GM19035 (cell line): ENCODE results near the gene HAUS7.

Experiments
- ATAC-seq: cut with Tn5 transposase; IDR thresholded peaks from one replicate; pipeline ENCODE4 v1.9.1; 2021; ENCODE audit not compliant: unreplicated experiment

HAUS7 gene

DNA sequence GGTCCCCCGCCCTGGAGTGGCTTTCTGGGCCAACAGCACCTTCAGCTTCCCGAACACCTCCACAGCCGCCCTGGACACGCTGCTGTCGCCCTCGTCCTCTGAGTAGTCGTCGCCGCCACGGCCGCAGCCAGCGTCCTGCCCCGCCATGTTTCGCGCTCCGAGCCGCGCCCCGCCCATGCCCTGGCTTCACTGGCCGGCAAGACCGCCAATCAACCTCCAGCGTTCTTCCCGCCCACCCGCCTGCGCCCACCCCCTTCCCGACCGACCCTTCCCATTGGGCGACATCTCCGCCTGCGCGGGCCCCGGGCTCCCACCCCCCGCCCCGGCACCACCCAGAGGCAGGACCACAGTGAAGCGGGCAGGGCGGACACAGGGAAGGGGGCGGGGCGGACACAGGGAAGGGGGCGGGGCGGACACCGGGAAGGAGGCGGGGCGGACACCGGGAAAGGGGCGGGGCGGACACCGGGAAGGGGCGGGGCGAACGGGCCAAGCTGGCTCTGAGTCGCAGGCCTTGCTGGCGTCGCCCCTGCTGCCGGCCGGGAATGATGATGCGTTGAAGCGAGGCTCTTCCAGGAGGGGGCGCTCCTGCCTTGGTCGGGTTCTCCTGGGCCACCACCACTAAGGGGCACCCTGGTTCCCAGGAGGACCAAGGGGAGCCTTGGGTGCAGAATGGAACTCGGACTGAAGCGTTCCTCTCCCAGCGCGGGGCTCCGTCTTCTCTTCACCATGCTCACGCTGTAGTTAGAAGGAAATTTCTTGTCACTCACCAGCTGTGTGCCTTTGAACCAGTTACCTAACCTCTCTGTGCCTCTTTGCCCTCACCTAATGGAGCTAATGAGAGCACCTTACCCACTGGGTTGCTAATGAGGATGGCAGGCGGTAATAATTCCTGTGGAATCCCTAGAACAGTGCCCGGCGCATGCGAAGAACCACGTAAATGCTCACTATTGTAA, at the start of gene HAUS7:
HAUS7 (minus strand) TSS at position 166 of the 953 bp plus-strand sequence; CDS start at position 147, 19 bp downstream.
- peak; percentile 79 for ATAC-seq

DNA sequence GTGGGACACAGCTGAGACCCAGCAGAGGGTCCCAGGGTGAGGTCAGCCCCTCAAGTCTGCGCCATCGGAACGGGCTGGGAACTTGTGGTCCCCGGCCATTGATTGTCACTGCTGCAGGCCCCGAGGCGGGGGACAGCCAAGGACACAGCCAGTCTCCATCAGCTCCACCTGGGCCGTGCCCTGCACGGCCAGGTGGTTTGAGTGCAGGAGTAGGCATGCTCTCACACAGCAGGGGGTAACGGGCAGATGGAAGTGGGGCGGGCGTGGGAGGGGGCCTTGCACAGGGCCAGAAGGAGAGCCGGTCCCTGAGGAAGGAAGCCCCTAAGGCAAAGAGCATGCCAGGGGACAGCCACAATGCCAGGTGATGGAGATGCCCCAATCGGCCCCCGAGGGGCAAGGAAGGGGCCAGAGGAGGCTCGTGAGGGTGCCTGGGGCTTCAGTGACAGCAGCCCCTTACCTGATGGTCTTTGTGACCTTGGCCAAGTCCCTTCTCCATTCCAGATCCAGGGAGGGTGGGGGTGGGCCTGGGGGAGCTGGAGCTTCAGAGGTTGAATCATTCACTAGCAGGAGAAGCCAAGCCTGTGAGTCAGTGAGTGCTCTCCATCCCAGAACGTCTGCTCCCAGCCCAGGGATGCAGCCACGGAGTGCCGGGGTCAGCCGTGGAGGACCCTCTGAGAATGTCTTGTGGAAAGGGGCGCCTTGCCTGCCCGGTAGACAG, 49.4 kb upstream of the HAUS7 start:
- no peak for ATAC-seq

DNA sequence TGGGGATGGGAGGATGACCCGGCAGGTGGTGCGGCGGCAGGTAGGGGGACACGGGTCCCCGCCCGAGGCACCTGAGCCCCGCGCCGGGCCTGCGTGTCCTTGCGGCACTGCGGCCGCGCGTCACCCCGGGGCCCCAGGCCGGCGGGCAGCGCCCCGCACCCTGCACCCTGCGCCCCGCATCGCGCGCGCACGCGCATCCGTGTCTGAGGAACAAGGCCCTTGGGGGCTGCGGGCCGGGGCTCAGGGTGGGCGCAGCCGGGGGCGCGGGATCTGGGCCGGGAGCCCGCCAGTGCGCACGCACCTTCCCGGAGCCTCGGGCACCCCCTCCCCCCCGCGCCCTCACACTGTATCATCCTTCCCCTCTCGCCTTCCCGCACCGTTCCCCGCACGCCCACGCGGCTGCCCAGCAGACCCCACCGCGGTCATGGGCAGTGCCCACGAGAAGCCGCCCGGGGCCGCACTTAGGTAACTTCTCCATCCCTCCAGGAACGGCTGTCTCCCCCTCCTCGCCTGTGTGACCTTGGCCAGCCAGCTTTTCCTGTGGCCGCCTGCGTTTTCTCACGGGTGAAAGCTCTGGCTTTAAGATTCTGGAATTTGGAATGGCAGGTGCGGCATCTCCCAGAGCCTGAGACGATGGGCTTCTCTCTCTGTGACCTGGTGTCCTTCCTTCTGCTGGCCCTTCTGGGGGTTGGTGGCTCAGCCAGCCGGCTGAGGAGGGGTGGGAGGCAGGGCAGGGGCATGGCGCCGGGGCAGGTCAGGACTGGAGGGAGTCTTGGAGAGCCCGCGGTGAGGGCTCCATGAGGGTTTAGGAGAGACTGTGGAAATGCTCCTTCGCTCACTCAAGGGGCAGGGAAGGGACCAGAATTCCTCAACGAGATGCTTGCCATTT, 47.8 kb upstream of the HAUS7 start:
- no peak for ATAC-seq

DNA sequence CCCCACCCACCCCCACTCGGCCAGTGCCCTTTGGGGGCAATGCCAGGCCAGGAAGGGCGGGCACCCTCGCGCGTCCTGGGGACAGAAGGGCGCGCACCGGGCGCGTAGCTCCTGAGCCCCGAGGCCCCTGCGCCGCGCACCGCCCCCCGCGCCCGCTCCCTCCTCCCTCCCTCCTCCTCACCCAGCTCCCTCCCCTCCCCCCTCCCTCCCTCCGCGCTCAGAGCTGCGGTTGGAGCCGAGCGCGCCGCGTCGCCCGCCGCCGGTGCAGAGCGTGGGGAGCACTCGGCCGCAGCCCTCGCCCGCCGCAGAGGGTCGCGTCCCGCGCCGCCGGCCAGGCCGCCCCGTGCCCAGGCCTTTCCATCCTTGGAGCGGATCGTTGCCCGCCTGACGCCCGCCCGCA, 47.0 kb upstream of the HAUS7 start, which contains the start of gene ATP2B3:
ATP2B3 (plus strand) TSS at position 220 of the 400 bp plus-strand sequence. CDS start 18,606 bp downstream, outside the sequence.
- ATAC-seq = no peak

DNA sequence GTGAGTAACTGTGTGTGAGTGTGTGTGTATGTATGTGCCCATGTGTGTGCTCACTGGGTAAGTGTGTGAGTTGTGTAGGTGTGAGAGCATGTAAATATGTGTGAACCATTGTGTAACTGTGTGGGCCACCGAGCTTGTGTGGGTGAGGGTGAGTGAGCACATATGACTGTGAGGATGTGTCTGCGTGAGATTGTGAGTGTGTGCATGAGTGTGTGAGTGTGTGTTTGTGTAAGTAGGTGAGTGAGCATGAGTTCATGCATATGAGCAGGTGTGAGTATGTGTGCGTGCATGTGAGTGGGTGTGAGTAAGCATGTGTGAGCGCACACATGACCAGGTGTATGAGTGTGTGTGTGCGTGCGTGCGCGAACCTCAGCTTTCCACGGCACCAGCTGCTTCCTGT, 45.7 kb upstream of the HAUS7 start:
- no peak for ATAC-seq

DNA sequence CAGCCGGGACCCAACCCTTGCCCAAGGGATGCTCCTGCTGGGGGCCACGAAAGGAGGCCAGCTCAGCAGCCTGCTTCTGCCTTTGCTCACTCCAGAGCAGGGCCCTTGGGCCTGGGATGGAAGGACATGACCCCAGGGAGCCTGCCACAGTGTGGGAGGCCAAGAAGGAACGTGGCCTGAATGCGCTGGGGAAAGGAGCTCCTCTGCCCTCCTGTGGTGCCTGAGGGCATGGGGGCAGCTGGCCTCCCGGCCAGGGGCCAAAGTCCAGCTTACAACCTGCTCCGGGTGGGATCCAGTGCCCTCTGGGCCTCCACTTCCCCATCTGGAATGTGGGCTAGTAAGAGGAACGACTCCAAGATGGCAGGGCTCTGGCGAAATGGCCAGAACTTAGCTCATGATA, 45.1 kb upstream of the HAUS7 start:
- ATAC-seq = no peak

DNA sequence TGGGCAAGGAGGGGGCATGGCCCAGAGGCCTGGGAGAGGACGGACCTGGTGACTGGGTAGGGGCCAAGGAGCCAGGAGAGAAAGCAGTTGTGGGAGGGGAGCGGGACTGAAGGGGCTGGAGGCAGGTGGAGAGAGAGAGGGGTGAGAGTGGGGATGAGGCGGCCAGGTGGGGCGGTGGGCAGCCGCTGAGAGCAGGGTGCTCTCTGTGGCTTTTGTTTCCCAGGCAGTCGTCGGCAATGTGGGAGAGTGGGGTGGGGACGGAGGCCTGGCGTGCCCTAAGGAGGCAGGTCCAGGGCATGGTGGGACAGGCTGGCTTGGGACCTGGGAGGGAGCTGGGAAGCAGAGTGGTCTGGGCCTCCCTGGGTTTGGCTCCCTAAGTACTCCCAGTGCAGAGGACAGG, 43.9 kb upstream of the HAUS7 start:
- ATAC-seq = no peak

DNA sequence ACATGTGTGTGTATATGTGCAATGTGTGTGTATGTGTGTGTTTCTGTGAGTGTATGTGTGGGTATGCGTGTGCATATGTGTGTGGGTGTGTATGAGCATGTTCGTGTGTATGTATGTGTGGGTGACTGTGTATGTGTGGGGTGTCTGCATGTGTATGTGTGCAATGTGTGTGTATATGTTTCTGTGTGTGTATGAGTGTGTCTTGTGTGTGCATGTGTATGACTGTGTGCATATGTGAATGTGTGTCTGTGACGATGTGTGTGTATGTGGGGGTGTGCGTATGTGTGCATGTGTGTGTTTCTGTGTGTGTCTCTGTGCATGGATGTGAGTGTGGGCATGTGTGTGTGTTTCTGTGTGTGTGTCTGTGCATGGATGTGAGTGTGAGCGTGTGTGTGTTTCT, 42.9 kb upstream of the HAUS7 start:
- no peak for ATAC-seq

DNA sequence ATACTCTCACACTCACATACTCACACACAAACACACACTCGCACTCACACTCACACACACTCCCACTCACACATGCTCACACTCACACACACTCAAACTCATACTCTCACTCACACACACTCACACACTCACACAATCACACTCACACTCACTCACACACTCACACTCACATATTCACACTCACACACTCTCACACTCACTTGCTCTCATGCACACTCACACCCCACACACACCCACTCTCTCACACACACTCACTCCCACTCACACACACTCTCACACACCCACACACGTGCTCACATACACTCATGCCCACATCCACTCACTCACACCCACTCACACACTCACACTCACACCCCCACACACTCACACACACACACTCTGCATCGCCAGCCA, 42.1 kb upstream of the HAUS7 start:
- ATAC-seq = no peak

DNA sequence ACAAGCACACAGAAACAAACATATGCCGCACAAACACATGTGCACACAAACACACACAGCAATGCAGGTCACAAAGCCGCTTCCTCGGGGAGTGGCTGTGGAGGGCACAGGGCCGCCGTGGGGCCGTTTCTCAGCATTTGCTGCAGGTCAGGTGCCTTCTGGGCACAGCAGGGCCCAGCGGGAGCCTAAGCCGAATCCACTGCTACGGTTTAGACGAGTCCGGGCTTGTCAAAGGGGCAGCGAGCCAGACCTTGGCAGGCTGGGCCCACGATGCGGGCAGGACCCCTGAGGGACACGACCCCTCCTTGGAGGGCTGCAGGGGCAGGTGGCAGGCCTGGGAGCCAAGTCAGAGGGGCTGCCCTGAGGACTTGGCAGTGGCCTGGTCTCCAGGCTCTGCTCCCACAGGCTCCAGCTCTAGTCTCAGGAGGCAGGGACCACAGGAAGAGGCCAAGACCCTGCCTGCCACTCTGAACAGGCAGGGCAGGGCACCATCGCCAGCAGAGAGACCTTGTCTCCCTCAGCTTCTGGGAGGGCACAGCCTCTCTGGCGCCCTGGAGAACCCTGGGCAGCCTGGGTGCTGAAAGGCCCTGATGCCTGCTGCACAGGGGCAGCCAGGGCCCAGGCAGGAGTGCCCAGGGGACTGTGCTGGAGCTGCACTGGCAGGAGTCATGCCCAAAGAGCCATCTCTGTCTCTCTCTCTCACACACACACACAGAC, 41.6 kb upstream of the HAUS7 start:
- no peak for ATAC-seq

DNA sequence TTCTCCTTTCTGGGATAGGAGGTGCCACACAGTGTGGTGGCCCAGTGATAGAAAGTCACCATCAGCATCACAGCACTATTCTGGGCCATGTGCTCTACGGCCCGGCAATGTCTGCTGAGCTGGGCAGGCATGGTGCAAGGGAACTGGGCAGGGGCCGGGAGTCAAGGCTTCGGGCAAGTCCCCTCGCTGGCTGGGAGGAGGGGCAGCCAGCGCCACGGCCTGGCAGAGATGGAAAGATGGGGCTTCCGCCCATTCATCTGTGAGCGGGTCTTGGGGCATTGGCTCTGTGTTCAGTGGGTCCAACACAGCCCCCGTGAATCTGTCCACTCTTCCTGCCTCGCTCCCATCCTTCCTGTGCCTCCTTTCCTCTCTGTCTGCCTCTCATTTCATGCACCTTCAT, 40.0 kb upstream of the HAUS7 start:
- no peak for ATAC-seq

DNA sequence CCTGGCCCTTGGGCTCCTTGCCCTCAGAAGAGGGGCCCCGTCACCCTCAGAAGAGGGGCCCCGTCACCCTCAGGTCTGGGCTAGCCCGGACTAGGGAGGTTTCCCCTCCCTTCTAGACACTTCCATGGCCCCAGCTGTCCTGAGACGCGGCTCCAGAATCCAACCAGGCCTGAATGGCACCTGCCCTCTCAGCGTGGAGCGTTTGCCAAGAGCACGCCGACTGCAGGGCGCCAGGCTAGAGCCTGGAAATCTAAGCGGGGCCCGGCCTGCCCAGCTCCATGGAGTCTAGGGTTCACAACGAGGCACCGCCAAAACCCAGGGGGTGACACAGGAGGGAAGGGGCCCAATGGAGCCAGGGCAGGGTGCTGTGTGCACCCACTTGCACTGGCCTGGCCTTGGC, 39.2 kb upstream of the HAUS7 start:
- no peak for ATAC-seq

DNA sequence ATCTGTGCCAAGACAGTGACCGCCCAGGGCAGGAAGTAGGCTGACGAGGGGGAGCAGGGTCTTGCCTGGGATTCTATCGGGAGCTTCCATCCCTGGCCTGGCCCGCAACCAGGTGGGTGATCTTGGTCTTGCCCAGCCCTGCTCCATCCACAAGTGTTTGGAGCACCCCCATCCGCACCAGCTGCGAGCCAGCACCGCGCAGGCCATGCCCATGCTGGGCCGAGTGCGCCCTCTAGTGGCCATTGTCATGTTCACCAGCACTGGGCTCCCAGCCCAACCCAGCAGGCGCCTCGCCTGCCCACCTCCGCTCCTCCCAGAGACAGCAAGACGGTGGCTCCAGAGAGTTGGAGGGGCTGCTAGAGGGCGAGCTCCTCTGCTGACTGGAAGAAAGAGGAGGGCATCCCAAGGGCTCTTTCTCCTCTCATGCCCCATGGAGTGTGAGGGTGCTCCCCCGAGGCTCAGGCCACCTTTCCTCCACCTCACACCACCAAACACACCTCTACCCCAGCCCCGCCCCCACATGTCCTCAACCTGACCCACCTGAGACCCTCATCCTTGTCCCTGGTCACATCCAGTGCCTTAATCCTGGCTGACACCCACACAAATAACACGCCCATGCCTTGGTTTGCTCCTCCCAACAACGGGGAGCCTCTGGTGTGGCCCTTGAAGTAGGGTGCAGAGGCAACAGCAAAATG, 37.3 kb upstream of the HAUS7 start:
- peak; percentile 95 for ATAC-seq

DNA sequence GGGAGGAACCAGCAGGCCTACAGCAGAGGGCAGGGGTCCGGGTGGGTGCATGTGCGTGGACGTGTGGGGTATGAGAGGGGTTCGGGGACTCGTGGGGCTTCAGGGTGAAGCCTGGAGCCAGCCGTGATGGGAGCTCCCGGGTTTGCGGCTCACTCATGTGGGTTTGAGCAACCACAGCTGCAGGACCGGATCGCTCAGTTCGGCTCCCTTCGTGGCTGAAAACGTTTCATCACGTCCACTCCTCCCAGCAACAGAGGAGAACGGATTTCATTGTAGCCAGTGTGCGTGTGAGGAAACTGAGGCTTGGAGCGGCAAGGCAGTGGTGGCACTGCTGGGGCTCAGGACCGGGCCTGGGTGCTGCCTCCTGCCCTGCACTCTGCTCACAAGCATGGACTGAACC, 35.0 kb upstream of the HAUS7 start:
- no peak for ATAC-seq

DNA sequence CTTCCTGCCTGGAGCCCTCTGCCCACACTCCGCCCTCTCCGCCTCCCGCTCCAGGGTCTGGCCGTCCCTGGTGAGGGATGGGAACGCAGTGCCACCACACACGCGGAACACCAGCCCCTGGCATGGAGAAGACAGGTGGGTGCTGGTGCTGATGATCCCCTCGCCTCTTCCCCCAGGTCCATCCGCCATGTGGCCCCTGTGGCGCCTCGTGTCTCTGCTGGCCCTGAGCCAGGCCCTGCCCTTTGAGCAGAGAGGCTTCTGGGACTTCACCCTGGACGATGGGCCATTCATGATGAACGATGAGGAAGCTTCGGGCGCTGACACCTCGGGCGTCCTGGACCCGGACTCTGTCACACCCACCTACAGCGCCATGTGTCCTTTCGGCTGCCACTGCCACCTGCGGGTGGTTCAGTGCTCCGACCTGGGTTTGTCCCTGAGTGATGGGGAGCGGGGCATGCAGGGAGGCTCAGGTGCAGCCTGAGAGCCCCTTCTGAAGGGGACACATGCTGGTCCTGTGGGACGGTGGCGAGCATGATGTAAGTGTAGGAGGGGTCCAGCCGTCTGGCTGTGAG, 34.2 kb upstream of the HAUS7 start:
- no peak for ATAC-seq

DNA sequence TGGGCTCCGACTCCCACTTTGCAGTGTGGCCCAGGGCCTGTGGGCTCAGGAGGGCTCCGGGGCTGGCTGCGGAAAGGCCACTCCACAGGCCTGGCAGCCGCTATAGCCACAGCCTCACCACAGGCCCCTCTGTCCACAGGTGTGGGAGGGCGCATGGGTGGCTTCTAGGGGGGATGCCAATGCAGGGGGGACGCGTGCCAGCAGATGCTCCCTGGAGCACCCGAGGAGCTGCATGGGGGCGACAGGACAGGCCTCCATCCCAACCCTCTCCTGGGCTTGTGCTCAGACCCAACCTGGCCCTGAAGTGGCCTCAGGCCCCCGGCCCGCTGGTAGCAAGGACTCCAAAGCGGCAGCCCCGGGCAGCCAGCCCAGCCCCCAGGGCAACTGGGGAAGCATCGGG, 32.4 kb upstream of the HAUS7 start:
- ATAC-seq = no peak

DNA sequence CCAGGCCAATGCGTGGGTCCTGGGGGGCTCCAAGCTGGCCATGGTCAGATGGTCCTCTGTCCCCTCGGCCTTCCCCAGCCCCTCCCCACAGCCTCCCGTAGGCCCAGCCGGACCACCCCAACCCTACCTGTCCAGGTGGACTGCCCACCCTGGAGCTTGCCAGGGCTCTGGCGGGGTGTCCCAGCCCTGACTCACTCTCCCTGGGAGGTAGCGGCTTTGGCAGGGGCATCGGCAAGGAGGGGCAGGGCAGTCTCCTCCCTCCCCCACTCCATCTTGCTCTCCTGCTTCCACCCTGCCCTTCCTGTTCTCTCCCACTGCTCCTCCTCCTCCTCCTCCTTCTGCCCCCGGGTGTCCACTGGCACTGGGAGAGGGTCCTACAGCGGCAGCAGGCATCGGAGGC, 31.8 kb upstream of the HAUS7 start:
- ATAC-seq = no peak

DNA sequence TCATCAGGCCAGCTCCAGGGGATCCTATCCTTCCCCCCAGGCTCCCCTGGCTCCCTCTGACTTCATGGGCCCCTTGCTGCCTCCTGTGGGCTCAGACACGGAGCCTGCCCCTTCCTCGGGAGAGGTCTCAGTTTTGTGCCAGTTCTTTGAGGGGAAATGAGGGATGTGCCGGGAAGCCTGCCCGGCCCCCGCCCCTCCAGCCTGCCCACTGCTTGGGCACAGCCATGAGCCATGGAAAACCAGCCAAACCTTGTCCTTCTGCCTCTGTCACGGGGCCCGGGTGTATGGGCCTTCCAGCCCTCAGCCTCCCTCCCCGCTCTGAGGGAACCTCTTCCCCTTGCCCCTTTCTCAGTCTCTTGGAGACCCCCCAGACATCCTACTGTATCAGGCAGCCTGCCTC, 31.2 kb upstream of the HAUS7 start:
- ATAC-seq = no peak

DNA sequence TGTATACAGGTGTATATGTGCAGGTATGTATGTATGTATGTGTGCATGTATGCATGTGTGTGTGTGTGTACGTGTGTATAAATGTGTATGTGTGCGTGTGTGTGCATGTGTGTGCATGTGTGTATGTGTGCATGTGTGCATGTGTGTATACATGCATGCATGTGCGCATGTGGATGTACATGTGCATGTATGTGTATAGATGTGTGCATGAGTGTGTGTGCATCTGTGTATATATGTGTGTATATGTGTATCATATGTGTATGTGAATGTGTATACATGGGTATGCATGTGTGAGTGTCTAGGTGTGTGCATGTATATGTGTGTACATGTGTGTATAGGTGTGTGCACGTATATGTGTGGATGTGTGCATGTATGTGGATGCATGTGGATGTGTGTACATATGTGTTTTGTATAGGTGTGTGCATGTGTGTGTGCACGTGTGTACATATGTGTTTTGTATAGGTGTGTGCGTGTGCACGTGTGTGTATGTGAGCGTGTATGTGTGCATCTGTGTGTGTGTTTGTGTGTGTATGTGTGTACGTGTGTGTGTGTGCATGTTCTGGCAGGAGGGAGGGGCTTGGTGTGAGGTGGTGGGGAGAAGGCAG, 30.4 kb upstream of the HAUS7 start:
- ATAC-seq = no peak
